Measurements from ENCODE around the gene ENO2.

DNA sequence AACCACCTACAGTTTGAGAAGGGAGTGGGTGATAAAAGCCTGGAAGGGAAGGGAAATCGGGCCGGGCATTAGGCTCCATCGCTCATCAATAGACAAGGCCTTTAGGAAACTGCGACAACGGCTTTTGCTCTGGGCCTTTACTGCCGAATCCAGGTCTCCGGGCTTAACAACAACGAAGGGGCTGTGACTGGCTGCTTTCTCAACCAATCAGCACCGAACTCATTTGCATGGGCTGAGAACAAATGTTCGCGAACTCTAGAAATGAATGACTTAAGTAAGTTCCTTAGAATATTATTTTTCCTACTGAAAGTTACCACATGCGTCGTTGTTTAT lies 29.0 kb downstream of the ENO2 start:
- no peak for TF ChIP-seq CTCF (IDR thresholded peaks at IDR 0.05)
- TF ChIP-seq EP300 (IDR thresholded peaks at IDR 0.05): no peak
